ENCODE data around the gene TRPV2. TPM values are rescaled to one million over a fixed set of nuclear protein-coding genes. Genes with fewer than 3 reads are reported as not detected.

Gene TRPV2, protein sequence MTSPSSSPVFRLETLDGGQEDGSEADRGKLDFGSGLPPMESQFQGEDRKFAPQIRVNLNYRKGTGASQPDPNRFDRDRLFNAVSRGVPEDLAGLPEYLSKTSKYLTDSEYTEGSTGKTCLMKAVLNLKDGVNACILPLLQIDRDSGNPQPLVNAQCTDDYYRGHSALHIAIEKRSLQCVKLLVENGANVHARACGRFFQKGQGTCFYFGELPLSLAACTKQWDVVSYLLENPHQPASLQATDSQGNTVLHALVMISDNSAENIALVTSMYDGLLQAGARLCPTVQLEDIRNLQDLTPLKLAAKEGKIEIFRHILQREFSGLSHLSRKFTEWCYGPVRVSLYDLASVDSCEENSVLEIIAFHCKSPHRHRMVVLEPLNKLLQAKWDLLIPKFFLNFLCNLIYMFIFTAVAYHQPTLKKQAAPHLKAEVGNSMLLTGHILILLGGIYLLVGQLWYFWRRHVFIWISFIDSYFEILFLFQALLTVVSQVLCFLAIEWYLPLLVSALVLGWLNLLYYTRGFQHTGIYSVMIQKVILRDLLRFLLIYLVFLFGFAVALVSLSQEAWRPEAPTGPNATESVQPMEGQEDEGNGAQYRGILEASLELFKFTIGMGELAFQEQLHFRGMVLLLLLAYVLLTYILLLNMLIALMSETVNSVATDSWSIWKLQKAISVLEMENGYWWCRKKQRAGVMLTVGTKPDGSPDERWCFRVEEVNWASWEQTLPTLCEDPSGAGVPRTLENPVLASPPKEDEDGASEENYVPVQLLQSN
- 136 and 395 TPM in 2 replicates for total RNA-seq

DNA sequence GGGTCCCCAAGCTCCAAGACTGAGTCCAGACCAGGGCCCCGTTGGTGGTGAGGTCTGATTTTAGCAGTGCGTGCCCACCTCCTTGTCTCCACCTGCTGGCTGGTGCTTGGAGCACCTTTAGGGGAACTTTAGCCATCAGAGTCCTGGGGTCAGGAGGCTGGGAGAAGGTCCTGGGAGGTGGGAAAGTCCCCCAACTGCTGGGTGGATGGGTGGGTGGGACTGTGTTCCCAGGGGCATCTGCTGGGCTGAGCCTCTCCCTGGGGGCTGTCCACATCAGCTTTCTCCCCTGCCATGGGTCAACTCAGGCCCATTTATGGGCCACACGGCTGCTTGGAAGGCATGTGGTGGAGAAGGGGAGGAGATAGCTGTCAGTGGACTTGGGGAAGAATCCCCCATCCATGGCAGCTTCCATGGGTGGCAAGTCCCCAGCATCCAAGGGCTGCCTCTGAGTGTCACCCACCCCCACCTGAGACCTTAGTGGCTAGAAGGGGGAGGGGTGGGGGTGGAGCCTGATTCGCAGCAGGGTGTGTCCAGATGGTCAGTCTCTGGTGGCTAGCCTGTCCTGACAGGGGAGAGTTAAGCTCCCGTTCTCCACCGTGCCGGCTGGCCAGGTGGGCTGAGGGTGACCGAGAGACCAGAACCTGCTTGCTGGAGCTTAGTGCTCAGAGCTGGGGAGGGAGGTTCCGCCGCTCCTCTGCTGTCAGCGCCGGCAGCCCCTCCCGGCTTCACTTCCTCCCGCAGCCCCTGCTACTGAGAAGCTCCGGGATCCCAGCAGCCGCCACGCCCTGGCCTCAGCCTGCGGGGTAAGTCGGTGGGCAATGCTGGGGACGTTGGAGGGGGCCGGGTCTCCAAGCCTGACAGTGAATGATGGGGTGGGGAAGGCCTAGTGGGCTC lies at the start of gene TRPV2:
Gene TRPV2 (plus strand): TSS at position 541 of the 894 bp plus-strand sequence. CDS start 2,098 bp downstream, outside the sequence.

GRCh38 chr17:16380640-16381495 lies 34.5 kb upstream of the TRPV2 start, which contains the start of gene UBB:
Gene UBB, plus strand, starts transcription at chr17:16381091. Its CDS starts 817 bp downstream, at chr17:16381908.

Small RNA genes within 50 kb of the gene (small RNA-seq; reads per million reads assigned to genes)
- gene SNORD49A (ENCODE audit: low replicate concordance): not detected
- gene SNORD65 (ENCODE audit: low replicate concordance): not detected

Other genes with a start within 250 kb of the TRPV2 start
- gene NCOR1, start 200.0 kb upstream of the TRPV2 start, total RNA-seq: 125 and 179 TPM in 2 replicates
- gene PIGL, start 198.4 kb upstream of the TRPV2 start, total RNA-seq: 20.4 and 33.2 TPM in 2 replicates
- gene CENPV, start 62.1 kb upstream of the TRPV2 start, total RNA-seq: 22.1 and 39.2 TPM in 2 replicates
- 1,377 and 2,519 TPM in 2 replicates for gene UBB, start 34.5 kb upstream of the TRPV2 start, total RNA-seq
- 0.72 and 0.88 TPM in 2 replicates for gene LRRC75A, start 76.6 kb downstream of the TRPV2 start, total RNA-seq
- gene ZNF287, start 153.6 kb downstream of the TRPV2 start, total RNA-seq: 5.0 and 5.3 TPM in 2 replicates
- 3.1 and 5.6 TPM in 2 replicates for gene ZNF624, start 238.3 kb downstream of the TRPV2 start, total RNA-seq

All from placental pericyte (primary cell).